ENCODE measurements around the gene CDC27.
"Not testable (repeated sequence)": the region's sequence is repeated elsewhere in the genome, so short reads cannot be mapped to it uniquely, and the experiment has no call there.

GRCh38 chr17:47074361-47074760, 114.7 kb downstream of the CDC27 start:
- not testable (repeated sequence) for TF ChIP-seq CTCF, POLR2A (IDR thresholded peaks at IDR 0.05)

Data from right lobe of liver (tissue), 4 donors.